ENCODE measurements around the gene HEG1.

GRCh38 chr3:124997303-124998246 is 58.2 kb downstream of the HEG1 start:
- TF ChIP-seq, protein P1, sequence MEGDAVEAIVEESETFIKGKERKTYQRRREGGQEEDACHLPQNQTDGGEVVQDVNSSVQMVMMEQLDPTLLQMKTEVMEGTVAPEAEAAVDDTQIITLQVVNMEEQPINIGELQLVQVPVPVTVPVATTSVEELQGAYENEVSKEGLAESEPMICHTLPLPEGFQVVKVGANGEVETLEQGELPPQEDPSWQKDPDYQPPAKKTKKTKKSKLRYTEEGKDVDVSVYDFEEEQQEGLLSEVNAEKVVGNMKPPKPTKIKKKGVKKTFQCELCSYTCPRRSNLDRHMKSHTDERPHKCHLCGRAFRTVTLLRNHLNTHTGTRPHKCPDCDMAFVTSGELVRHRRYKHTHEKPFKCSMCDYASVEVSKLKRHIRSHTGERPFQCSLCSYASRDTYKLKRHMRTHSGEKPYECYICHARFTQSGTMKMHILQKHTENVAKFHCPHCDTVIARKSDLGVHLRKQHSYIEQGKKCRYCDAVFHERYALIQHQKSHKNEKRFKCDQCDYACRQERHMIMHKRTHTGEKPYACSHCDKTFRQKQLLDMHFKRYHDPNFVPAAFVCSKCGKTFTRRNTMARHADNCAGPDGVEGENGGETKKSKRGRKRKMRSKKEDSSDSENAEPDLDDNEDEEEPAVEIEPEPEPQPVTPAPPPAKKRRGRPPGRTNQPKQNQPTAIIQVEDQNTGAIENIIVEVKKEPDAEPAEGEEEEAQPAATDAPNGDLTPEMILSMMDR (IDR thresholded peaks at IDR 0.05): no peak
- TF ChIP-seq POLR2A (IDR thresholded peaks at IDR 0.05; ENCODE audit: low read depth) (no peak), EP300 (IDR thresholded peaks at IDR 0.05) (no peak), POLR2AphosphoS5 (IDR thresholded peaks at IDR 0.05) (no peak)
